ENCODE measurements around the gene RRM1.
"Not testable (repeated sequence)": the region's sequence is repeated elsewhere in the genome, so short reads cannot be mapped to it uniquely, and the experiment has no call there.

The RRM1 gene

GRCh38 chr11:4094348-4095291, at the start of gene RRM1:
Gene RRM1, plus strand, starts transcription at chr11:4094799. Its CDS starts 214 bp downstream, at chr11:4095013.
- DNase-seq = peak; percentile 95

GRCh38 chr11:4044976-4045646, 49.5 kb upstream of the RRM1 start:
- DNase-seq = no peak

DNA sequence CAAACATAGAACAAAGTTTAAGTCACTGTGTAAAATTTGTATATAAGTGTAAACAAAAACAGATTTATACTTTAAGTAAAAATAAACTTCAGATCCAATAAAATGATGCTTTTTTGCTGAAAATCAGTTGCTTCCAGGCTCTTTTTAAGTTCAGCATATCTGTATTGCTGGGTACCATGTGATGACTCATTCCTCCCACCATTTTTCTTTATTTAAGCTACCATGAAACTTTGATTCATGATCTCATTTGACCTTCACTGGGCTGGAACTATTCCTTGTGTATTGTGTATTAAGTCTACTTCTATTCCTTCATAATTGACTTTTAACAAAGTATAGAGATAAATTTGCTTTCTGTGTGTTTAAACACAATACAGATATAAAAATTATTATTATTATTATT, 46.3 kb upstream of the RRM1 start:
- DNase-seq = no peak

- no peak for DNase-seq
These were observed 45.6 kb upstream of the RRM1 start for GRCh38 chr11:4049006-4049405.

DNA sequence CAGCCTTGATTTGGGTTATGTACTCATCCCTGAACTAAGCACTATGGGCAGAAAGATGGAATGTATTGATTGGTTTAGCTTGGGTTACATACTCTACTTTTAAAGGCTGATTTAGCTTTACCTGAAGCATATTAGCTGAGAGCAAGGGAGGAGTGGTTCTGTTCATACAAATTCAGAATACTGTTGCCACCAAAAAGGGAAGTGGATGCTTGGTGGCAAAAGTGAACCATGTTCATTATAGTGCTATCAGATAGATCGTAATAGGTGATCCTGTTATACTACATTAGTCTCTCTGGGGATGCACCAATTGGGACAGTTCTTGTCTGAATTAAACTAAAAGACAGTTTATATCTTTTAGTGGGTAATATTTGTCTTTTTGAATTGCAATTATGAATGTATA, 44.5 kb upstream of the RRM1 start:
- no peak for DNase-seq

GRCh38 chr11:4053200-4053599, 41.4 kb upstream of the RRM1 start:
- not testable (repeated sequence) for DNase-seq

DNA sequence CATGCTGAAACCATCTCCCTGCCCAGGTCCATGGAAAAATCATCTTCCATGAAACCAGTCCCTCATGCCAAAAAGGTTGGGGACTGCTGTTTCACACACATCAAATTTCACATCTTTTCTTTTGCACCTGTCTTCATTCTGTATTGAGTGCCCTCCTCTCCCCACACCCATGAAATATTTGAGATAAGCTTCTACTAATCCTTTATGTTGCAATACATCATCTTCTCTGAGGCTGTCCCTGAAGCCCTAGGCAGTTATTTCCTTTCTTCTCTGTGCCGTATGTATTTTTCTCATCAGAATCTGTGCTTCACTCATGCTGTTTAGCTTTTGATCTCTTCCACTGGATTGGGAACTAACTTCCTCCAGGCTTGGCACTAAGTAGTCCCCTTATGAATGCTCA, 40.0 kb upstream of the RRM1 start:
- DNase-seq = no peak

GRCh38 chr11:4059424-4059823, 35.2 kb upstream of the RRM1 start:
- DNase-seq = no peak

- no peak for DNase-seq
These were observed 34.2 kb upstream of the RRM1 start for GRCh38 chr11:4060182-4060923.

- DNase-seq = no peak
These were observed 32.9 kb upstream of the RRM1 start for GRCh38 chr11:4061700-4062099.

DNA sequence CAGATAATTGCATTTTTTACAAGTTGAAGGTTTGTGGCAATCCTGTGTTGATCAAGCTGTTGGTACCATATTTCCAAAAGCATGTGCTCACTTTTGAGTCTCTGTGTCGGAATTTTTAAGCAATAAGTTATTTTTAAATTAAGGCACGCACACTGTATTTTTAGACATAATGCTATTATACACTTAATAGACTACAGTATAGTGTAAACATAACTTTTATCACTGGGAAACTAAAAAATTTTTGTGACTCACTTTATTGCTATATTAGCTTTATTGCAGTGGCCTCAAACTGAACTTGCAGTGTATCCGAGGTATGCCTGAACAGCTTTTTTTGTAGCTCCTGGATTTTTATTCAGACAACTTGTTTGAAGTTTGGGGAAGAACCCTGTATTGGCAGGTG, 31.3 kb upstream of the RRM1 start:
- DNase-seq = no peak

- no peak for DNase-seq
These were observed 30.2 kb upstream of the RRM1 start for GRCh38 chr11:4064278-4064955.

GRCh38 chr11:4065086-4065485, 29.5 kb upstream of the RRM1 start:
- DNase-seq = no peak

GRCh38 chr11:4065601-4066377, 28.8 kb upstream of the RRM1 start:
- DNase-seq = no peak

- DNase-seq = no peak
These were observed 27.7 kb upstream of the RRM1 start for GRCh38 chr11:4066910-4067309.

GRCh38 chr11:4068962-4069361, 25.6 kb upstream of the RRM1 start:
- DNase-seq = no peak

DNA sequence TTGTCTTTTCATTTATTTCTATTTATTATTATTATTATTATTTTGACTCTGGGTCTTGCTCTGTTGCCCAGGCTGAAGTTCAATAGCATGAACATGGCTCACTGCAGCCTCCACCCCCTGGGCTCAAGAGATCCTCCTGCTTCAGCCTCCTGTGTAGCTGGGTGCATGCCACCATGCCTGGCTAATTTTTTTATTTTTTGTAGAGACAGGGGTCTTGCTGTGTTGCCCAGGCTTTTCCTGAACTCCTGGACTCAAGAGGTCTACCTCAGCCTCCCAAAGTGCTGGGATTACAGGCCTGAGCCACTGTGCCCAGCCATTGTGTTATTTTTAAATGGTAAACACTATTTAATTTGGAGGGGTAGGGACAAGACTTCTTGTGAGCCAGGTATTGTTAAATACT, 23.3 kb upstream of the RRM1 start:
- no peak for DNase-seq

DNA sequence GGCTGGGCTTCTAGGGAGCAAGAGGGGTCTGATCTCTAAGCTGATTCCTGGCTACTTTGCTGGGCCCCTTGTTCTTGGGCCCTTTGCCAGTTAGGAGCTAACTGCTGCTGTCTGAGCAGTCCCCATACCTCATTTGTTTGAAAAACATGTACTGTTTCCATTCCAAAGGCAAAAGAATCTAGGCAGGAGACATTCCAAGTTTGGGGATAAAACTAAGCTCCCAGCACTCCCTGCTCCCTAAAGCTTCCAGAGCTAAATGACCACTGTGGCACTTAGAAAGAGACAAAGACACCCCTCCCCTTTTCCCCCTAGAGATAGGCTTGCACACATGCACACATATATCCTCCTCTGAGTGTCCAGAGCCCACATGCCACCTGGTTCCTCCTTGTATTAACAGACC, 22.7 kb upstream of the RRM1 start:
- no peak for DNase-seq

GRCh38 chr11:4072668-4073285, 21.8 kb upstream of the RRM1 start:
- DNase-seq = peak; percentile 50

DNA sequence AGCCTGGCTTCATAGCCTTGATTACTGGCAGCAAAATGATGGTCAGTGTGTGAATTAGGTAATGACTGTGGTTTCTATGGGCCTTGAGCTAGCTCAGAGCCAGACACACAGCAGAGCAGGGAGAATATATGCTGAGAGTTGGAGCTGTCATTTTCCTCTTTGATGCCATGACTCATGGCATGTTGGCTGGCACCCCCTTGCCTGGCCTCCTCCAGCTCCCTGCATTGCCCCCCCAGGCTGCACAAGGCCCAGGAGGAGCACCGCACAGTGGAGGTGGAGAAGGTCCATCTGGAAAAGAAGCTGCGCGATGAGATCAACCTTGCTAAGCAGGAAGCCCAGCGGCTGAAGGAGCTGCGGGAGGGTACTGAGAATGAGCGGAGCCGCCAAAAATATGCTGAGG, 20.3 kb upstream of the RRM1 start:
- DNase-seq = no peak

DNA sequence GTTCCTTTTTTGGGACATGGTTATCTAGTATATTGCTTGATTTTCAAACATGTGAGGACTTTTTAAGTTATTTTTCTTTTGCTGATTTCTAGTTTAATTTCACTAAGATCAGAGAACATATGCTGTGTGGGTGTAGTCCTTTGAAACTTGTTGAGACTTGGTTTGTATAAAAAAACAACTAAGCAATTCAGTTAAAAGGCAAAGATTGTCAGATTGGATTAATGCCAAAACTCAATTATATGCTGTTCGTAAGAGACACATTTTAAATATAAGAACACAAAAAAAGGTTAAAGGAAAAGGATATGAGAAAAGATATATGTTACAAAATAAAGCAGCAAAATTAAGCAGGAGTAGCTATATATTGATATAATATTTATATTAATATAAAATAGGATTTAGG, 17.8 kb upstream of the RRM1 start:
- no peak for DNase-seq

DNA sequence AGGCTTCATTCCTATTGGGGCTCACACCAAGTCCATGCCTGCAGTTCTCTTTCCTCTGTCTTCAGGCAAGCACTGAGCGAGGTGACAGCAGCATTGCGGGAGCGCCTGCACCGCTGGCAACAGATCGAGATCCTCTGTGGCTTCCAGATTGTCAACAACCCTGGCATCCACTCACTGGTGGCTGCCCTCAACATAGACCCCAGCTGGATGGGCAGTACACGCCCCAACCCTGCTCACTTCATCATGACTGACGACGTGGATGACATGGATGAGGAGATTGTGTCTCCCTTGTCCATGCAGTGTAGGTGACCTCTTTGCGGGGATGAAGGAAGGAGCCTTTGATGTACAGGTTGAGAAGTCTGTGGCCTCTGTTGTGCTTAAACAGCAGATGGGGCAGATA, 11.4 kb upstream of the RRM1 start:
- DNase-seq = no peak

Measured in NCI-H774 (cell line).